Kidney tubule cell (primary cell): ENCODE measurements around the gene KICS2.

Source experiments
- DNase-seq: peaks from one replicate; pipeline ENCODE4 v3.0.0-alpha.2; 2018; ENCODE audit warnings: low spot score

KICS2 gene

GRCh38 chr12:64173456-64173855, 48.6 kb downstream of the KICS2 start:
- DNase-seq: no peak
